HepG2 (cell line): ENCODE measurements around the gene VPS9D1. TPM values are rescaled to one million over a fixed set of nuclear protein-coding genes. Genes with fewer than 3 reads are reported as not detected.

Source experiments
- ARNT ChIP-seq: fragments of 450-650 bp; IDR thresholded peaks from 2 replicates; pipeline ENCODE4 v1.6.1; 2017
- KLF13 ChIP-seq: sonication (generic); formaldehyde crosslinking; IDR thresholded peaks from 2 replicates; pipeline ENCODE4 v1.4.0; 2020; ENCODE audit warnings: mild to moderate bottlenecking, missing genetic modification reagents
- KLF16 ChIP-seq, 2 experiments: sonication (generic) in 1 of 2; formaldehyde crosslinking in 1 of 2; IDR thresholded peaks; 2 replicates each; pipeline versions ENCODE4 v1.6.1 to v1.8.0; 2016 to 2023; ENCODE audit warnings: missing genetic modification reagents in 2 of 2, missing compliant biosample characterization in 1 of 2
- MAF1 ChIP-seq: sonication (generic); formaldehyde crosslinking; IDR thresholded peaks from 2 replicates; pipeline ENCODE4 v1.5.0; 2020; ENCODE audit warnings: missing genetic modification reagents, borderline replicate concordance
- MZF1 ChIP-seq: sonication (generic); formaldehyde crosslinking; IDR thresholded peaks from 2 replicates; pipeline ENCODE4 v1.8.1; 2023; ENCODE audit warnings: mild to moderate bottlenecking, missing genetic modification reagents, borderline replicate concordance
- PCBP2 ChIP-seq: fragments of 200-400 bp; formaldehyde crosslinking; optimal IDR thresholded peaks from 2 replicates; pipeline ENCODE3; 2018; ENCODE audit warnings: low read length, low read depth; ENCODE audit not compliant: poor library complexity, severe bottlenecking
- RFX1 ChIP-seq: fragments of 450-650 bp; IDR thresholded peaks from 2 replicates; pipeline ENCODE4 v1.6.1; 2017
- SOX5 ChIP-seq: IDR thresholded peaks from 2 replicates; pipeline ENCODE4 v1.6.1; 2016; ENCODE audit warnings: borderline replicate concordance
- TRIM24 ChIP-seq: sonication (generic); formaldehyde crosslinking; IDR thresholded peaks from 2 replicates; pipeline ENCODE4 v1.8.0; 2022; ENCODE audit warnings: mild to moderate bottlenecking, missing genetic modification reagents
- YEATS4 ChIP-seq: sonication (generic); formaldehyde crosslinking; IDR thresholded peaks from 2 replicates; pipeline ENCODE4 v1.4.0; 2020; ENCODE audit warnings: missing genetic modification reagents, borderline replicate concordance
- ZBTB1 ChIP-seq: sonication (generic); formaldehyde crosslinking; IDR thresholded peaks from 2 replicates; pipeline ENCODE4 v1.4.0; 2020; ENCODE audit warnings: missing genetic modification reagents, borderline replicate concordance
- ZNF121 ChIP-seq: sonication (generic); formaldehyde crosslinking; IDR thresholded peaks from 2 replicates; pipeline ENCODE4 v1.5.0; 2020; ENCODE audit warnings: mild to moderate bottlenecking, missing genetic modification reagents
- ZNF234 ChIP-seq: sonication (generic); formaldehyde crosslinking; conservative IDR thresholded peaks from 2 replicates; pipeline ENCODE4 v1.5.1; 2020; ENCODE audit warnings: mild to moderate bottlenecking, missing genetic modification reagents
- ZNF616 ChIP-seq: sonication (generic); formaldehyde crosslinking; IDR thresholded peaks from 2 replicates; pipeline ENCODE4 v1.5.0; 2020; ENCODE audit warnings: low read depth, mild to moderate bottlenecking, missing genetic modification reagents
- ZNF7 ChIP-seq: IDR thresholded peaks from 2 replicates; pipeline ENCODE4 v1.6.1; 2016; ENCODE audit warnings: missing biosample characterization, missing genetic modification reagents
- ZNF816 ChIP-seq: sonication (generic); formaldehyde crosslinking; IDR thresholded peaks from 2 replicates; pipeline ENCODE4 v1.8.0; 2022; ENCODE audit warnings: missing genetic modification reagents, mild to moderate bottlenecking, borderline replicate concordance
- ZNF83 ChIP-seq: sonication (generic); formaldehyde crosslinking; IDR thresholded peaks from 2 replicates; pipeline ENCODE4 v1.4.0; 2020; ENCODE audit warnings: missing genetic modification reagents, mild to moderate bottlenecking, borderline replicate concordance
- ZSCAN21 ChIP-seq: sonication (generic); formaldehyde crosslinking; IDR thresholded peaks from 2 replicates; pipeline ENCODE4 v1.8.0; 2022; ENCODE audit warnings: mild to moderate bottlenecking, missing genetic modification reagents, moderate library complexity, borderline replicate concordance
- polyA plus RNA-seq, 8 experiments: library from polyadenylated mRNA; depleted of rRNA in 3 of 8; stranded (reverse) in 7 of 8; unstranded in 1 of 8; fragments of >200 nt; fragmentation: Illumina TruSeq in 4 of 8; extraction: Trizol in 4 of 8; gene quantifications; 2 replicates each; pipeline versions ENCODE4 v1.2.1 to v1.2.3, GENCODE V29; 2011 to 2016; ENCODE audit warnings: low read depth in 4 of 8, missing spikeins in 1 of 8, mixed read lengths in 1 of 8; ENCODE audit not compliant: insufficient read depth in 1 of 8
- total RNA-seq, 5 experiments: library from RNA; depleted of rRNA; stranded (reverse); fragments of >200 nt; fragmentation: Illumina TruSeq; extraction: Trizol; gene quantifications; 2 replicates each; pipeline ENCODE4 v1.2.3, GENCODE V29; 2016; ENCODE audit warnings: low read depth in 1 of 5
- TF ChIP-seq, protein P1 (sequence below): sonication (generic); formaldehyde crosslinking; IDR thresholded peaks from 2 replicates; pipeline ENCODE4 v1.4.0; 2020; ENCODE audit warnings: mild to moderate bottlenecking, missing genetic modification reagents, borderline replicate concordance
- TF ChIP-seq, protein P2 (sequence below): sonication (generic); formaldehyde crosslinking; conservative IDR thresholded peaks from 2 replicates; pipeline ENCODE4 v1.8.0; 2022; ENCODE audit warnings: missing genetic modification reagents
- TF ChIP-seq, protein P3 (sequence below): IDR thresholded peaks from 2 replicates; pipeline ENCODE4 v1.6.1; 2016; ENCODE audit warnings: low read depth, control low read depth

The VPS9D1 gene
- total and polyA plus RNA-seq, 2 of the 13 experiments (the other 11 are each of a cell fraction or from before 2014, with no cell fraction given): 10.1 to 13.2 TPM

DNA sequence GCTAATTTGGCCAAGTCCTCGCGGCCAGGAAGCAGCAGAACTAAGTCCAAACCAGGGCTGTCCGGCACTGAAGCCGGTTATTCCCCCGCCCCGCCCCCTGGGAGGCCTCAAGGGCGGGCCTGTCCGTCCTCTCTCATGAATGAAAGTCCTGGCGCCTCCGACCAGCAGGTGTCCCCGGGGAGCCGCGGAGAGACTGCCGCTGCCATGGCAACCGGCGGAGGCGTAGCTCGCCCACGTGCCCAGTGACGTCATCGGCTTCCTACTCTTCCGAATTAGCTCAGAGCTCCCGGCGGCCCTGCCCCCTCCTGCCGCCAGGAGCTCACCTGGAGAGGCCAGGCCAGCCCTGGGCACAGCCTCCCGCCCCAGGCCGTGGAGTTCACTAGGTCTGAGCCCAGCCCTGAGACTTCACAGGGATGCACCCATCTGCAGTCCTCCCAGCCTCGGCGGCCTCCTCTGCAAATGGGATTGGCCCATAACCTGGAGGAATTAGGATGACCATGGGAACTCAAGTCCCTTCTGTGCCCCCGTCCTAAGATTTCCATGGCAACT lies 20.5 kb downstream of the VPS9D1 start (continued):
- peak; percentile 62; the same call in 1 of the 2 replicates for TF ChIP-seq SOX5 (CRISPR knock-in tag)
- no peak for TF ChIP-seq ZNF616 (CRISPR knock-in tag)
- TF ChIP-seq ZNF816: no peak; the same call in 1 of the 2 replicates
- TF ChIP-seq YEATS4 (CRISPR knock-in tag): peak; percentile 16; the same call in 1 of the 2 replicates
- TF ChIP-seq KLF16 (CRISPR knock-in tag; IDR thresholded peaks at IDR 0.05): peak in 1 of 2 experiments; percentile 79; a peak in 1 of 4 replicates
- TF ChIP-seq TRIM24 (CRISPR knock-in tag): no peak
- TF ChIP-seq MAF1 (CRISPR knock-in tag): no peak
- no peak for TF ChIP-seq ARNT
- no peak for TF ChIP-seq PCBP2
- peak; percentile 100 for TF ChIP-seq RFX1
- TF ChIP-seq ZNF121: peak; percentile 67
- peak; percentile 39; the same call in 1 of the 2 replicates for TF ChIP-seq ZSCAN21 (CRISPR knock-in tag)
- TF ChIP-seq, protein P1, sequence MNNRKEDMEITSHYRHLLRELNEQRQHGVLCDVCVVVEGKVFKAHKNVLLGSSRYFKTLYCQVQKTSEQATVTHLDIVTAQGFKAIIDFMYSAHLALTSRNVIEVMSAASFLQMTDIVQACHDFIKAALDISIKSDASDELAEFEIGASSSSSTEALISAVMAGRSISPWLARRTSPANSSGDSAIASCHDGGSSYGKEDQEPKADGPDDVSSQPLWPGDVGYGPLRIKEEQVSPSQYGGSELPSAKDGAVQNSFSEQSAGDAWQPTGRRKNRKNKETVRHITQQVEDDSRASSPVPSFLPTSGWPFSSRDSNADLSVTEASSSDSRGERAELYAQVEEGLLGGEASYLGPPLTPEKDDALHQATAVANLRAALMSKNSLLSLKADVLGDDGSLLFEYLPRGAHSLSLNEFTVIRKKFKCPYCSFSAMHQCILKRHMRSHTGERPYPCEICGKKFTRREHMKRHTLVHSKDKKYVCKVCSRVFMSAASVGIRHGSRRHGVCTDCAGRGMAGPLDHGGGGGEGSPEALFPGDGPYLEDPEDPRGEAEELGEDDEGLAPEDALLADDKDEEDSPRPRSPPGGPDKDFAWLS (CRISPR knock-in tag): no peak
- TF ChIP-seq KLF13: peak; percentile 90
- no peak for TF ChIP-seq ZNF234 (CRISPR knock-in tag)
- no peak for TF ChIP-seq ZNF7 (CRISPR knock-in tag)
- TF ChIP-seq, protein P2, sequence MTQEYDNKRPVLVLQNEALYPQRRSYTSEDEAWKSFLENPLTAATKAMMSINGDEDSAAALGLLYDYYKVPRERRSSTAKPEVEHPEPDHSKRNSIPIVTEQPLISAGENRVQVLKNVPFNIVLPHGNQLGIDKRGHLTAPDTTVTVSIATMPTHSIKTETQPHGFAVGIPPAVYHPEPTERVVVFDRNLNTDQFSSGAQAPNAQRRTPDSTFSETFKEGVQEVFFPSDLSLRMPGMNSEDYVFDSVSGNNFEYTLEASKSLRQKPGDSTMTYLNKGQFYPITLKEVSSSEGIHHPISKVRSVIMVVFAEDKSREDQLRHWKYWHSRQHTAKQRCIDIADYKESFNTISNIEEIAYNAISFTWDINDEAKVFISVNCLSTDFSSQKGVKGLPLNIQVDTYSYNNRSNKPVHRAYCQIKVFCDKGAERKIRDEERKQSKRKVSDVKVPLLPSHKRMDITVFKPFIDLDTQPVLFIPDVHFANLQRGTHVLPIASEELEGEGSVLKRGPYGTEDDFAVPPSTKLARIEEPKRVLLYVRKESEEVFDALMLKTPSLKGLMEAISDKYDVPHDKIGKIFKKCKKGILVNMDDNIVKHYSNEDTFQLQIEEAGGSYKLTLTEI (CRISPR knock-in tag): no peak
- TF ChIP-seq MZF1 (CRISPR knock-in tag): 0 out of 2 replicates have a peak, but pooled peaks have one; percentile 17
- TF ChIP-seq, protein P3, sequence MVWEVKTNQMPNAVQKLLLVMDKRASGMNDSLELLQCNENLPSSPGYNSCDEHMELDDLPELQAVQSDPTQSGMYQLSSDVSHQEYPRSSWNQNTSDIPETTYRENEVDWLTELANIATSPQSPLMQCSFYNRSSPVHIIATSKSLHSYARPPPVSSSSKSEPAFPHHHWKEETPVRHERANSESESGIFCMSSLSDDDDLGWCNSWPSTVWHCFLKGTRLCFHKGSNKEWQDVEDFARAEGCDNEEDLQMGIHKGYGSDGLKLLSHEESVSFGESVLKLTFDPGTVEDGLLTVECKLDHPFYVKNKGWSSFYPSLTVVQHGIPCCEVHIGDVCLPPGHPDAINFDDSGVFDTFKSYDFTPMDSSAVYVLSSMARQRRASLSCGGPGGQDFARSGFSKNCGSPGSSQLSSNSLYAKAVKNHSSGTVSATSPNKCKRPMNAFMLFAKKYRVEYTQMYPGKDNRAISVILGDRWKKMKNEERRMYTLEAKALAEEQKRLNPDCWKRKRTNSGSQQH: peak; percentile 94
- TF ChIP-seq ZNF83 (CRISPR knock-in tag): peak; percentile 71; the same call in 1 of the 2 replicates
- no peak for TF ChIP-seq ZBTB1 (CRISPR knock-in tag)
